ENCODE data around the gene ADCK1.

The ADCK1 gene

GRCh38 chr14:77889971-77890442 lies 90.1 kb downstream of the ADCK1 start:
- H3K27ac ChIP-seq: no peak overlapping the region
- no peak for TF ChIP-seq CTCF (conservative IDR thresholded peaks at IDR 0.05)
- no peak for TF ChIP-seq ZFX (IDR thresholded peaks at IDR 0.05)

- no peak overlapping the region for H3K27ac ChIP-seq
- no peak for TF ChIP-seq CTCF (conservative IDR thresholded peaks at IDR 0.05)
- no peak for TF ChIP-seq ZFX (IDR thresholded peaks at IDR 0.05)
These were observed 91.0 kb downstream of the ADCK1 start for GRCh38 chr14:77890873-77891272.

- H3K27ac ChIP-seq: no peak overlapping the region
- TF ChIP-seq ZFX (IDR thresholded peaks at IDR 0.05): no peak
- TF ChIP-seq CTCF (conservative IDR thresholded peaks at IDR 0.05): no peak
These were observed 92.5 kb downstream of the ADCK1 start for GRCh38 chr14:77892381-77892871.

- TF ChIP-seq ZFX (IDR thresholded peaks at IDR 0.05) (no peak), CTCF (conservative IDR thresholded peaks at IDR 0.05) (no peak)
- no peak overlapping the region for H3K27ac ChIP-seq
These were observed 93.1 kb downstream of the ADCK1 start for GRCh38 chr14:77892890-77893484.

GRCh38 chr14:77897374-77897773 lies 97.5 kb downstream of the ADCK1 start:
- TF ChIP-seq ZFX (IDR thresholded peaks at IDR 0.05) (no peak), CTCF (conservative IDR thresholded peaks at IDR 0.05) (no peak)

GRCh38 chr14:77902811-77903210 lies 102.9 kb downstream of the ADCK1 start:
- TF ChIP-seq ZFX (IDR thresholded peaks at IDR 0.05) (no peak), CTCF (conservative IDR thresholded peaks at IDR 0.05) (no peak)
- H3K27ac ChIP-seq: no peak overlapping the region

More at GRCh38 chr14:77897374-77897773, 97.5 kb downstream of the ADCK1 start:
- no peak overlapping the region for H3K27ac ChIP-seq

DNA sequence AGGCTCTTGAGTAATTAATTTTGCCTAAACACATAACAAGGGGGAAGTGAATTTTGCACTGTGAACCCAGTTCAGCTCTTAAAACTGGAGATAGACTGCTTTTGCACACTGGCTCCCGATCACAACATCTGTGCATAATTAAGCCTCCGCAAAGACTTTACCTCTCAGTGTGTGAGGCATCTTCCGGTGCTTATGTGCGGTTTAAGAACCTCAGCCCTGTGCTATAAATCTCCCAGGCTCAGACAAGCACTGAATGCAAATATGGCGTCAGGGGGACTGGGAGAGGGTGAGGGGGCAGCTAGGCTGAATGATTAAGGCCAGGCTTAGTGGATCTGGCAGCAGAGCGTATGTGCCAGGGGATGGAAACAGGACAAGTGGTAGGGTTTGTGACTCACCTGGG lies 103.3 kb downstream of the ADCK1 start:
- no peak overlapping the region for H3K27ac ChIP-seq
- no peak for TF ChIP-seq CTCF (conservative IDR thresholded peaks at IDR 0.05)
- TF ChIP-seq ZFX (IDR thresholded peaks at IDR 0.05): no peak

All from C4-2B (cell line).